ENCODE data around the gene STRIP2. TPM values are rescaled to one million over a fixed set of nuclear protein-coding genes. Genes with fewer than 3 reads are reported as not detected.

The STRIP2 gene
- total and polyA plus RNA-seq, 2 donors (not counting 1 experiment from before 2014, with no cell fraction given), result 0.21 to 0.79 TPM

GRCh38 chr7:129535896-129536295 is 101.7 kb downstream of the STRIP2 start:
- H3K9me3 ChIP-seq (ENCODE audit: control extremely low read depth in 1 of 3, control insufficient read depth in 2 of 3, insufficient read depth in 1 of 3, low read length in 2 of 3), result peaks cover 0 to 3% (median 0%) of the 10 kb centered on the region in 3 donors
- no peak overlapping the region for H2AFZ ChIP-seq (ENCODE audit: insufficient read depth, low read depth, low read length, poor library complexity, severe bottlenecking)
- POLR2A ChIA-PET, result no interaction called here
- CTCF ChIA-PET, result interaction anchor here (0.7 kb wide), 1 partner anchor 1162 kb away, joined by 3 read pairs; no protein-coding TSS in a partner anchor
- H3K79me2 ChIP-seq (ENCODE audit: control insufficient read depth, insufficient read depth, low read length), result no peaks in the 10 kb centered on the region
- no peak for TF ChIP-seq EZH2 (IDR thresholded peaks at IDR 0.05; ENCODE audit: borderline replicate concordance, insufficient read depth, low read depth, low read length, poor library complexity, severe bottlenecking)
- TF ChIP-seq CTCF (IDR thresholded peaks at IDR 0.05), result no peak
- H3K9ac ChIP-seq (ENCODE audit: low read length), result no peak overlapping the region
- H3K4me3 ChIP-seq (ENCODE audit: control extremely low read depth in 1 of 5, extremely low read depth in 1 of 5, insufficient read depth in 1 of 5, low read depth in 2 of 5, low read length in 4 of 5), result no peak overlapping the region
- no peak overlapping the region for H3K4me3 Mint-ChIP-seq
- H3K4me2 ChIP-seq (replicated peaks; ENCODE audit: low read depth, low read length, poor library complexity, severe bottlenecking), result no peak overlapping the region
- H3K4me1 ChIP-seq (ENCODE audit: control insufficient read depth in 2 of 2, insufficient read depth in 2 of 2, low read length in 2 of 2), result no peaks in the 10 kb centered on the region
- WGBS (ENCODE audit: insufficient coverage), result 54% methylated on average over 3 of the region's 5 CpGs
- H3K27ac Mint-ChIP-seq, result no peak overlapping the region
- H3K36me3 ChIP-seq (replicated peaks in 1 of 2; ENCODE audit: control extremely low read depth in 1 of 2, control insufficient read depth in 1 of 2, extremely low read depth in 1 of 2, insufficient read depth in 2 of 2, low read length in 1 of 2), result no peaks in the 10 kb centered on the region
- H4K20me1 ChIP-seq (ENCODE audit: control insufficient read depth, insufficient read depth, low read length, poor library complexity, severe bottlenecking), result no peaks in the 10 kb centered on the region
- H3K4me1 Mint-ChIP-seq, result no peaks in the 10 kb centered on the region
- no peak overlapping the region for H3K27ac ChIP-seq (ENCODE audit: low read length in 2 of 2)
- peaks cover 9% of the 10 kb centered on the region for H3K27me3 Mint-ChIP-seq
- intact Hi-C loops (cut with micrococcal nuclease), result no loop called here
- ATAC-seq (ENCODE audit: low read depth), result no peak
- H3K9me3 Mint-ChIP-seq (ENCODE audit: insufficient read depth), result peaks cover 4% of the 10 kb centered on the region
- no peaks in the 10 kb centered on the region for H3K27me3 ChIP-seq (replicated peaks in 1 of 4; ENCODE audit: control extremely low read depth in 1 of 4, control insufficient read depth in 3 of 4, insufficient read depth in 4 of 4, low read length in 3 of 4)
- no peak for DNase-seq

- Histone ChIP-seq H3K9me3 (ENCODE audit: control extremely low read depth in 1 of 3, control insufficient read depth in 2 of 3, insufficient read depth in 1 of 3, low read length in 2 of 3) (peaks cover 0 to 3% (median 0%) of the 10 kb centered on the region in 3 donors), H3K4me2 (replicated peaks; ENCODE audit: low read depth, low read length, poor library complexity, severe bottlenecking) (no peak overlapping the region), H3K9ac (ENCODE audit: low read length) (no peak overlapping the region), H3K27me3 (replicated peaks in 1 of 4; ENCODE audit: control extremely low read depth in 1 of 4, control insufficient read depth in 3 of 4, insufficient read depth in 4 of 4, low read length in 3 of 4) (no peaks in the 10 kb centered on the region), H3K36me3 (replicated peaks in 1 of 2; ENCODE audit: control extremely low read depth in 1 of 2, control insufficient read depth in 1 of 2, extremely low read depth in 1 of 2, insufficient read depth in 2 of 2, low read length in 1 of 2) (no peaks in the 10 kb centered on the region), H3K4me3 (ENCODE audit: control extremely low read depth in 1 of 5, extremely low read depth in 1 of 5, insufficient read depth in 1 of 5, low read depth in 2 of 5, low read length in 4 of 5) (no peak overlapping the region), H2AFZ (ENCODE audit: insufficient read depth, low read depth, low read length, poor library complexity, severe bottlenecking) (no peak overlapping the region), H4K20me1 (ENCODE audit: control insufficient read depth, insufficient read depth, low read length, poor library complexity, severe bottlenecking) (no peaks in the 10 kb centered on the region), H3K4me1 (ENCODE audit: control insufficient read depth in 2 of 2, insufficient read depth in 2 of 2, low read length in 2 of 2) (no peaks in the 10 kb centered on the region), H3K79me2 (ENCODE audit: control insufficient read depth, insufficient read depth, low read length) (no peaks in the 10 kb centered on the region), H3K27ac (ENCODE audit: low read length in 2 of 2) (no peak overlapping the region)
- ATAC-seq (ENCODE audit: low read depth) (no peak), DNase-seq (no peak)
- WGBS (ENCODE audit: insufficient coverage), result 83% methylated on average over 6 of the region's 9 CpGs
- intact Hi-C loops (cut with micrococcal nuclease), result no loop called here
- H3K4me3 Mint-ChIP-seq, result no peak overlapping the region
- H3K4me1 Mint-ChIP-seq, result no peaks in the 10 kb centered on the region
- POLR2A ChIA-PET, result no interaction called here
- H3K27ac Mint-ChIP-seq, result no peak overlapping the region
- peaks cover 4% of the 10 kb centered on the region for H3K9me3 Mint-ChIP-seq (ENCODE audit: insufficient read depth)
- CTCF ChIA-PET, result no interaction called here
- H3K27me3 Mint-ChIP-seq, result peaks cover 13% of the 10 kb centered on the region
- TF ChIP-seq EZH2 (IDR thresholded peaks at IDR 0.05; ENCODE audit: borderline replicate concordance, insufficient read depth, low read depth, low read length, poor library complexity, severe bottlenecking) (no peak), CTCF (IDR thresholded peaks at IDR 0.05) (no peak)
Measured at GRCh38 chr7:129536323-129536722, 102.1 kb downstream of the STRIP2 start.

Small RNA genes within 50 kb of the gene (small RNA-seq; reads per million reads assigned to genes)
- not detected for gene AC009244.1 (ENCODE audit: insufficient read length, low read depth, low replicate concordance)
- not detected for gene RNU1-72P (ENCODE audit: insufficient read length, low read depth, low replicate concordance)
- gene SNRPGP3 (ENCODE audit: insufficient read length, low read depth, low replicate concordance), result not detected

Other genes starting within 250 kb of the STRIP2 start
- 0.39 and 0.87 TPM in 2 replicates for gene SMO, start 245.8 kb upstream of the STRIP2 start, total RNA-seq
- 1.2 and 1.4 TPM in 2 replicates for gene SMO, start 245.8 kb upstream of the STRIP2 start, polyA plus RNA-seq
- gene AHCYL2, start 209.4 kb upstream of the STRIP2 start, total RNA-seq, result 24.5 and 26.2 TPM in 2 replicates
- 8.8 and 10.0 TPM in 2 replicates for gene AHCYL2, start 209.4 kb upstream of the STRIP2 start, polyA plus RNA-seq
- gene SMKR1, start 68.1 kb downstream of the STRIP2 start, total RNA-seq, result 2.9 and 3.8 TPM in 2 replicates
- gene SMKR1, start 68.1 kb downstream of the STRIP2 start, polyA plus RNA-seq, result 0.58 and 0.66 TPM in 2 replicates
- gene NRF1, start 177.3 kb downstream of the STRIP2 start, total RNA-seq, result 49.2 and 53.0 TPM in 2 replicates
- 19.6 and 20.3 TPM in 2 replicates for gene NRF1, start 177.3 kb downstream of the STRIP2 start, polyA plus RNA-seq